B cell (primary cell): Measurements from ENCODE around the gene DDX50. TPM values are rescaled to one million over a fixed set of nuclear protein-coding genes. Genes with fewer than 3 reads are reported as not detected.
"Not testable (repeated sequence)": the region's sequence is repeated elsewhere in the genome, so short reads cannot be mapped to it uniquely, and the experiment has no call there.

Experiments
- ATAC-seq: fragments of 200-7000 bp; cut with Tn5 transposase; one replicate; pipeline ENCODE4 v1.10.0; 2021; ENCODE audit warnings: low read depth, mild to moderate bottlenecking, moderate number of reproducible peaks, moderate library complexity
- CTCF ChIA-PET: fragments of 350-600 bp; sonication (Branson Sonifier 250); formaldehyde crosslinking; loops from one replicate; lab custom pipeline; 2021; ENCODE audit warnings: antibody characterized with exemption, inconsistent platforms; lab: Charles Lee
- POLR2A ChIA-PET: fragments of 350-600 bp; sonication (Branson Sonifier 250); formaldehyde crosslinking; loops from one replicate; lab custom pipeline; 2021; ENCODE audit warnings: antibody characterized with exemption; lab: Charles Lee
- DNase-seq: peaks from one replicate; pipeline ENCODE4 v3.0.0; 2013
- H2AFZ ChIP-seq: 2 replicates; pipeline ENCODE4 v1.6.1; 2012; ENCODE audit warnings: mild to moderate bottlenecking, low read depth, low read length; ENCODE audit not compliant: insufficient read depth, poor library complexity, severe bottlenecking
- H3K27ac ChIP-seq, 2 donors: 1 replicate in 1 of 2; 2 replicates in 1 of 2; pipeline ENCODE4 v1.5.1; 2012 to 2013; ENCODE audit warnings: low read length in 2 of 2, mild to moderate bottlenecking in 2 of 2, moderate library complexity in 1 of 2
- H3K27me3 ChIP-seq, 4 experiments: fragments of 200-600 bp in 1 of 4; sonication (generic) in 1 of 4; replicated peaks in 1 of 4; 1 replicate in 2 of 4; 2 replicates in 2 of 4; pipeline versions ENCODE4 v1.6.1 to v1.7.0; 2013 to 2016; ENCODE audit warnings: low read length in 3 of 4, mild to moderate bottlenecking in 2 of 4, mixed read lengths in 1 of 4, moderate library complexity in 1 of 4; ENCODE audit not compliant: insufficient read depth in 4 of 4, control insufficient read depth in 3 of 4; ENCODE audit errors: control extremely low read depth in 1 of 4
- H3K36me3 ChIP-seq, 2 experiments: replicated peaks in 1 of 2; 1 replicate in 1 of 2; 2 replicates in 1 of 2; pipeline versions ENCODE4 v1.6.1 to v1.7.1; 2013; ENCODE audit warnings: low read length in 1 of 2; ENCODE audit not compliant: insufficient read depth in 2 of 2, control insufficient read depth in 1 of 2; ENCODE audit errors: control extremely low read depth in 1 of 2, extremely low read depth in 1 of 2
- H3K4me1 ChIP-seq, 2 donors: fragments of 200-600 bp in 1 of 2; sonication (generic) in 1 of 2; 1 replicate in 1 of 2; 2 replicates in 1 of 2; pipeline versions ENCODE4 v1.5.1 to v1.6.1; 2013 to 2017; ENCODE audit warnings: low read length in 2 of 2; ENCODE audit not compliant: control insufficient read depth in 2 of 2, insufficient read depth in 2 of 2
- H3K4me2 ChIP-seq: replicated peaks from 2 replicates; pipeline ENCODE3; 2012; ENCODE audit warnings: mild to moderate bottlenecking, low read depth, low read length; ENCODE audit not compliant: poor library complexity, severe bottlenecking
- H3K4me3 ChIP-seq, 5 experiments: fragments of 200-600 bp in 1 of 5; sonication (generic) in 1 of 5; 1 replicate in 3 of 5; 2 replicates in 2 of 5; pipeline versions ENCODE4 v1.5.1 to v1.7.0; 2011 to 2016; ENCODE audit warnings: low read length in 4 of 5, mild to moderate bottlenecking in 4 of 5, low read depth in 2 of 5, control low read depth in 1 of 5, moderate library complexity in 1 of 5; ENCODE audit not compliant: insufficient read depth in 1 of 5; ENCODE audit errors: control extremely low read depth in 1 of 5, extremely low read depth in 1 of 5
- H3K79me2 ChIP-seq: fragments of 200-600 bp; sonication (generic); one replicate; pipeline ENCODE4 v1.6.0; 2016; ENCODE audit warnings: low read length; ENCODE audit not compliant: control insufficient read depth, insufficient read depth
- H3K9ac ChIP-seq: fragments of 200-600 bp; sonication (generic); 2 replicates; pipeline ENCODE4 v1.6.1; 2017; ENCODE audit warnings: mild to moderate bottlenecking, low read length, moderate library complexity
- H3K9me3 ChIP-seq, 3 donors: one replicate each; pipeline versions ENCODE4 v1.6.1 to v1.7.1; 2013; ENCODE audit warnings: low read length in 2 of 3; ENCODE audit not compliant: control insufficient read depth in 2 of 3, insufficient read depth in 1 of 3; ENCODE audit errors: control extremely low read depth in 1 of 3
- H4K20me1 ChIP-seq: 2 replicates; pipeline ENCODE4 v1.6.0; 2012; ENCODE audit warnings: mild to moderate bottlenecking, low read length; ENCODE audit not compliant: insufficient read depth, control insufficient read depth, poor library complexity, severe bottlenecking
- H3K27ac Mint-ChIP-seq: one replicate; pipeline ENCODE4 v1.8.0; 2021; ENCODE audit warnings: mixed read lengths
- H3K27me3 Mint-ChIP-seq: one replicate; pipeline ENCODE4 v1.8.0; 2021; ENCODE audit warnings: mixed read lengths
- H3K4me1 Mint-ChIP-seq: one replicate; pipeline ENCODE4 v1.8.0; 2021; ENCODE audit warnings: mixed read lengths
- H3K4me3 Mint-ChIP-seq: one replicate; pipeline ENCODE4 v1.8.0; 2021; ENCODE audit warnings: mixed read lengths
- H3K9me3 Mint-ChIP-seq: one replicate; pipeline ENCODE4 v1.8.0; 2022; ENCODE audit warnings: mixed read lengths; ENCODE audit not compliant: insufficient read depth
- EZH2 ChIP-seq: IDR thresholded peaks from 2 replicates; pipeline ENCODE4 v1.6.1; 2012; ENCODE audit warnings: borderline replicate concordance, low read depth, mild to moderate bottlenecking, moderate library complexity, low read length; ENCODE audit not compliant: insufficient read depth, poor library complexity, severe bottlenecking
- WGBS: methylation state at CpG from one replicate; pipeline ENCODE4 v1.1.5; 2013; ENCODE audit warnings: missing lambda C conversion rate; ENCODE audit not compliant: insufficient coverage; 5-methylcytosine and 5-hydroxymethylcytosine counted together
- intact Hi-C: fragments of 100-400 bp; cut with micrococcal nuclease; formaldehyde crosslinking; loops from one replicate; pipeline ENCODE4 v1.10.0; 2022
- polyA plus RNA-seq: library from polyadenylated mRNA; depleted of rRNA; stranded (reverse); fragments of >200 nt; gene quantifications from 2 replicates; pipeline ENCODE4 v1.2.3, GENCODE V29; 2012
- total RNA-seq, 2 donors: library from RNA; stranded (reverse); fragments of 120-200 nt in 1 of 2; gene quantifications; 1 replicate in 1 of 2; 2 replicates in 1 of 2; pipeline versions ENCODE4 v1.2.3 to v1.2.4, GENCODE V29; 2013 to 2022
- TF ChIP-seq, protein P1 (sequence below): fragments of 200-600 bp; IDR thresholded peaks from one replicate; pipeline ENCODE4 v1.8.0; 2022; ENCODE audit warnings: antibody characterized with exemption, mild to moderate bottlenecking

The DDX50 gene
- total and polyA plus RNA-seq, 2 donors (not counting 1 experiment from before 2014, with no cell fraction given) = 15.6 to 39.3 TPM

DNA sequence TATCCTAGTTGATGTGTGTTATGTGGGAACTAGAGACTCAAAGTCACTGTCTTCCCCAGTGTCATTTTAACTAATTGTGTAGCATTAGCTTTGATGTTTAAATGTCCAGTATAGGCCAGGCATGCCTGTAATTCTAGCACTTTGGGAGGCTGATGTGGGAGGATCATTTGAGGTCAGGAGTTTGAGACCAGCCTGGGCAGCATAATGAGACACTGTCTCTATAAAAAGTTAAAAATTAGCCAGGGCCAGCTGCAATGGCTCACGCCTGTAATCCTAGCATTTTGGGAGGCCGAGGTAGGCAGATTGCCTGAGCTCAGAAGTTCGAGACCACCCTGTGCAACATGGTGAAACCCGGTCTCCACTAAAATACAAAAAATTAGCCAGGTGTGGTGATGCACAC, 24.4 kb downstream of the DDX50 start:
- POLR2A ChIA-PET = no interaction called here
- Mint-ChIP-seq H3K9me3 (no peaks in the 10 kb centered on the region), H3K4me1 (no peaks in the 10 kb centered on the region), H3K4me3 (no peak overlapping the region), H3K27ac (no peak overlapping the region), H3K27me3 (no peaks in the 10 kb centered on the region)
- peaks cover 32% of the 10 kb centered on the region for H3K79me2 ChIP-seq
- TF ChIP-seq EZH2 = no peak
- TF ChIP-seq, protein P1, sequence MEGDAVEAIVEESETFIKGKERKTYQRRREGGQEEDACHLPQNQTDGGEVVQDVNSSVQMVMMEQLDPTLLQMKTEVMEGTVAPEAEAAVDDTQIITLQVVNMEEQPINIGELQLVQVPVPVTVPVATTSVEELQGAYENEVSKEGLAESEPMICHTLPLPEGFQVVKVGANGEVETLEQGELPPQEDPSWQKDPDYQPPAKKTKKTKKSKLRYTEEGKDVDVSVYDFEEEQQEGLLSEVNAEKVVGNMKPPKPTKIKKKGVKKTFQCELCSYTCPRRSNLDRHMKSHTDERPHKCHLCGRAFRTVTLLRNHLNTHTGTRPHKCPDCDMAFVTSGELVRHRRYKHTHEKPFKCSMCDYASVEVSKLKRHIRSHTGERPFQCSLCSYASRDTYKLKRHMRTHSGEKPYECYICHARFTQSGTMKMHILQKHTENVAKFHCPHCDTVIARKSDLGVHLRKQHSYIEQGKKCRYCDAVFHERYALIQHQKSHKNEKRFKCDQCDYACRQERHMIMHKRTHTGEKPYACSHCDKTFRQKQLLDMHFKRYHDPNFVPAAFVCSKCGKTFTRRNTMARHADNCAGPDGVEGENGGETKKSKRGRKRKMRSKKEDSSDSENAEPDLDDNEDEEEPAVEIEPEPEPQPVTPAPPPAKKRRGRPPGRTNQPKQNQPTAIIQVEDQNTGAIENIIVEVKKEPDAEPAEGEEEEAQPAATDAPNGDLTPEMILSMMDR = no peak
- H3K9me3 ChIP-seq = no peaks in the 10 kb centered on the region
- H3K4me2 ChIP-seq = no peak overlapping the region
- no peaks in the 10 kb centered on the region for H3K27me3 ChIP-seq
- H3K4me1 ChIP-seq = no peaks in the 10 kb centered on the region
- H3K36me3 ChIP-seq = peaks cover 6 to 36% of the 10 kb centered on the region in 2 experiments
- H3K4me3 ChIP-seq = no peak overlapping the region
- no peak overlapping the region for H2AFZ ChIP-seq
- DNase-seq = no peak
- intact Hi-C loops = no loop called here
- H3K27ac ChIP-seq = no peak overlapping the region
- 96% methylated on average over 4 of the region's 4 CpGs for WGBS
- CTCF ChIA-PET = interaction anchor here (1.1 kb wide), 1 partner anchor 12 kb away, joined by 3 read pairs; no protein-coding TSS in a partner anchor
- peaks cover 10% of the 10 kb centered on the region for H4K20me1 ChIP-seq
- H3K9ac ChIP-seq = no peak overlapping the region
- no peak for ATAC-seq

DNA sequence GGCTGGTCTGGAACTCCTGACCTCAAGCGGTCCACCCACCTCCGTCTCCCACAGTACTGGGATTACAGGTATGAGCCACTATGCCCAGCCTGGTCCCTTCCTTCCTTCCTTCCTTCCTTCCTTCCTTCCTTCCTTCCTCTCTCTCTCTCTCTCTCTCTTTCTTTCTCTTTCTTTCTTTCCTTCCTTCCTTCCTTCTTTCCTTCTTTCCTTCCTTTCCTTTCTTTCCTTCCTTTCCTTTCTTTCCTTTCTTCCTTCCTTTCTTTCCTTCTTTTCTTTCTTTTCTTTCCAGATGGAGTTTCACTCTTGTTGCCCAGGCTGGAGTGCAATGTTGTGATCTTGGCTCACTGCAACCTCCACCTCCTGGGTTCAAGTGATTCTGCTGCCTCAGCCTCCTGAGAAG, 28.0 kb downstream of the DDX50 start:
- H3K27me3 Mint-ChIP-seq, ATAC-seq, H3K4me2 ChIP-seq, DNase-seq, H3K4me3 Mint-ChIP-seq, intact Hi-C loops, H3K9me3 Mint-ChIP-seq, H3K27ac ChIP-seq, H3K27me3 ChIP-seq, H2AFZ ChIP-seq, H3K9me3 ChIP-seq, H3K4me1 ChIP-seq, H3K4me3 ChIP-seq, H3K4me1 Mint-ChIP-seq, POLR2A ChIA-PET, CTCF ChIA-PET, H3K9ac ChIP-seq, H4K20me1 ChIP-seq, H3K27ac Mint-ChIP-seq: not testable (repeated sequence)
- WGBS = 100% methylated on average over 1 of the region's 2 CpGs
- Histone ChIP-seq H3K36me3 (peaks cover 4 to 54% of the 10 kb centered on the region in 2 experiments), H3K79me2 (peaks cover 39% of the 10 kb centered on the region)

DNA sequence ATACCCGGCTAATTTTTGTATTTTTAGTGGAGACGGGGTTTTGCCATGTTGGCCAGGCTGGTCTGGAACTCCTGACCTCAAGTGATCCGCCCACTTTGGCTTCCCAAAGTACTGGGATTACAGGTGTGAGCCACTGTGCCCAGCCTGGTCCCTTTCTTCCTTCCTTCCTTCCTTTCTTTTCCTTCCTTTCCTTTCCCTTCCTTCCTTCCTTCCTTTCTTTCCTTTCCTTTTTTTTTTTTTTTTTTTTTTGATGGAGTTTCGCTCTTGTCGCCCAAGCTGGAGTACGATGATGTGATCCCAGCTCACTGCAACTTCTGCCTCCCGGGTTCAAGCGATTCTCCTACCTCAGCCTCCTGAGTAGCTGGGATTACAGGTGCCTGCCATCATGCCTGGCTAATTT, 28.8 kb downstream of the DDX50 start:
- H3K4me2 ChIP-seq, H3K9ac ChIP-seq, ATAC-seq, CTCF ChIA-PET, intact Hi-C loops, H3K4me1 ChIP-seq, H3K9me3 ChIP-seq, H3K27ac ChIP-seq, H3K27me3 ChIP-seq, H3K4me3 ChIP-seq, H3K27ac Mint-ChIP-seq, H2AFZ ChIP-seq, H3K27me3 Mint-ChIP-seq, H3K4me3 Mint-ChIP-seq, H4K20me1 ChIP-seq, DNase-seq, H3K9me3 Mint-ChIP-seq, H3K4me1 Mint-ChIP-seq: not testable (repeated sequence)
- Histone ChIP-seq H3K36me3 (peaks cover 4 to 56% of the 10 kb centered on the region in 2 experiments), H3K79me2 (peaks cover 32% of the 10 kb centered on the region)
- 100% methylated on average over 4 of the region's 8 CpGs for WGBS
- POLR2A ChIA-PET = interaction anchor here (0.6 to 0.7 kb wide), 2 partner anchors 46 to 109 kb away, joined by 3 to 18 read pairs; no protein-coding TSS in a partner anchor
